LNCaP clone FGC (cell line): ENCODE data around the gene LPAR4.
"Not testable (repeated sequence)": the region's sequence is repeated elsewhere in the genome, so short reads cannot be mapped to it uniquely, and the experiment has no call there.

ENCODE experiments used
- DNase-seq: peaks from one replicate; pipeline ENCODE4 v3.0.0-alpha.2; 2011; ENCODE audit warnings: low read depth
- H3K4me3 ChIP-seq: 2 replicates; pipeline ENCODE4 v1.5.1; 2011; ENCODE audit warnings: mild to moderate bottlenecking, low read depth, low read length, control low read depth
- CTCF ChIP-seq: IDR thresholded peaks from 2 replicates; pipeline ENCODE4 v1.5.1; 2012; ENCODE audit warnings: mild to moderate bottlenecking; ENCODE audit not compliant: control insufficient read depth, insufficient read depth; ENCODE audit errors: extremely low read depth

Gene LPAR4

GRCh38 chrX:78769946-78770345 lies 22.4 kb downstream of the LPAR4 start:
- no peak overlapping the region for H3K4me3 ChIP-seq
- TF ChIP-seq CTCF: no peak
- DNase-seq: no peak

DNA sequence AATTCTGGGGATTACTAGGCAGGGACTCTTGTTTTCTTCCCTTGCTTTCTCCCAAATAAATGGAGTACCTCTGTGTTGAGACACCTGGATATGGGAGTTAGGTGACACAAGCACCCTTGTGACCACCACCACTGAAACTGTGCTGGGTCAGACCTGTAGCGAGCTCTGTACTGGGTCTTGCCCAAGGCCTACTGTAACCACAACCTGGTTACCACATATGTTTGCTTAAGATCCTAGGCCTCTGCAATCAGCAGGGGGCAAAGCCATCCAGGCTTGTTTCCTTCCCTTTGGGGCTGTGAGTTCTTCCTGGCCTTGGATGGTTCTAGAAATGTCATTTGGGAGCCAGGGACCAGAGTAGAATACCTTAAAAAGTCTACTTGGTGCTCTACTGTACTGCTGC lies 49.4 kb downstream of the LPAR4 start:
- no peak for DNase-seq
- no peak overlapping the region for H3K4me3 ChIP-seq
- TF ChIP-seq CTCF: no peak

- H3K4me3 ChIP-seq: no peak overlapping the region
- no peak for TF ChIP-seq CTCF
- no peak for DNase-seq
Measured at GRCh38 chrX:78800114-78800513, 52.6 kb downstream of the LPAR4 start.

- TF ChIP-seq CTCF: no peak
- no peak for DNase-seq
Measured at GRCh38 chrX:78800694-78801093, 53.2 kb downstream of the LPAR4 start.

GRCh38 chrX:78801522-78801921 lies 54.0 kb downstream of the LPAR4 start:
- no peak overlapping the region for H3K4me3 ChIP-seq
- no peak for DNase-seq
- TF ChIP-seq CTCF: no peak

More at GRCh38 chrX:78800694-78801093, 53.2 kb downstream of the LPAR4 start:
- H3K4me3 ChIP-seq: no peak overlapping the region

- DNase-seq: not testable (repeated sequence)
Measured at GRCh38 chrX:78802526-78802925, 55.0 kb downstream of the LPAR4 start.

More at GRCh38 chrX:78802526-78802925, 55.0 kb downstream of the LPAR4 start:
- not testable (repeated sequence) for H3K4me3 ChIP-seq
